GM12878 (cell line): ENCODE data around the gene MAPK1. TPM values are rescaled to one million over a fixed set of nuclear protein-coding genes. Genes with fewer than 3 reads are reported as not detected.
"Not testable (repeated sequence)": the region's sequence is repeated elsewhere in the genome, so short reads cannot be mapped to it uniquely, and the experiment has no call there.

Experiments used
- ATAC-seq: fragments of 200-7000 bp; cut with Tn5 transposase; 3 replicates; pipeline ENCODE4 v1.9.1; 2020; ENCODE audit warnings: mild to moderate bottlenecking, moderate library complexity
- BruUV-seq: library from RNA; stranded (reverse); fragments of 400-500 nt; replicated peaks from 2 replicates; lab custom pipeline; 2021; lab: Mats Ljungman, UMichigan
- CTCF ChIA-PET: fragments of 300-600 bp; sonication (Branson Sonifier 250); formaldehyde crosslinking; extraction: SDS; loops from one replicate; lab custom pipeline; 2021; ENCODE audit warnings: inconsistent platforms; lab: Yijun Ruan, JAX
- POLR2A ChIA-PET: fragments of 350-600 bp; formaldehyde crosslinking; extraction: SDS; loops from one replicate; lab custom pipeline; 2021; ENCODE audit warnings: inconsistent platforms; lab: Charles Lee
- RAD21 ChIA-PET: fragments of 300-600 bp; sonication (Branson Sonifier 250); formaldehyde crosslinking; loops from one replicate; lab custom pipeline; 2023; ENCODE audit warnings: antibody characterized with exemption; ENCODE audit not compliant: unreplicated experiment; lab: Charles Lee
- SMC1A ChIA-PET: fragments of 300-600 bp; sonication (Branson Sonifier 250); formaldehyde crosslinking; loops from one replicate; lab custom pipeline; 2023; ENCODE audit not compliant: unreplicated experiment, uncharacterized antibody; lab: Charles Lee
- DNase-seq: peaks from one replicate; pipeline ENCODE4 v3.0.0-alpha.2; 2011; ENCODE audit warnings: low read depth, low spot score
- FAIRE-seq: peaks from 3 replicates; lab custom pipeline; 2011; peaks lifted over from hg19 to GRCh38; lab: Jason Lieb, UNC
- H2AFZ ChIP-seq: 2 replicates; pipeline ENCODE4 v1.6.0; 2011; ENCODE audit warnings: low read depth, low read length, control low read depth; ENCODE audit not compliant: control insufficient read depth
- H3K27ac ChIP-seq: 2 replicates; pipeline ENCODE4 v1.5.1; 2011; ENCODE audit warnings: control low read depth; ENCODE audit not compliant: control insufficient read depth, insufficient read depth
- H3K27me3 ChIP-seq, 2 experiments: replicated peaks in 1 of 2; 2 replicates each; pipeline versions ENCODE4 v1.6.0 to v1.6.1; 2011; ENCODE audit warnings: low read length in 1 of 2; ENCODE audit not compliant: control insufficient read depth in 2 of 2, insufficient read depth in 2 of 2
- H3K36me3 ChIP-seq, 2 experiments: 2 replicates each; pipeline ENCODE4 v1.5.1; 2011; ENCODE audit warnings: low read length in 1 of 2; ENCODE audit not compliant: control insufficient read depth in 2 of 2, insufficient read depth in 2 of 2
- H3K4me1 ChIP-seq: 2 replicates; pipeline ENCODE4 v1.6.1; 2011; ENCODE audit warnings: mild to moderate bottlenecking, low read length, moderate library complexity, mixed read lengths; ENCODE audit not compliant: control insufficient read depth, insufficient read depth
- H3K4me2 ChIP-seq: 2 replicates; pipeline ENCODE4 v1.6.0; 2011; ENCODE audit warnings: control low read depth; ENCODE audit not compliant: control insufficient read depth, insufficient read depth
- H3K4me3 ChIP-seq: fragments of 200-600 bp; sonication (generic); 2 replicates; pipeline ENCODE4 v1.5.1; 2016
- H3K79me2 ChIP-seq: 2 replicates; pipeline ENCODE4 v1.6.0; 2011; ENCODE audit warnings: low read length; ENCODE audit not compliant: control insufficient read depth, insufficient read depth
- H3K9ac ChIP-seq: 2 replicates; pipeline ENCODE4 v1.8.0; 2011; ENCODE audit warnings: low read length, control low read depth, mixed read lengths; ENCODE audit not compliant: control insufficient read depth, insufficient read depth
- H3K9me3 ChIP-seq: replicated peaks from 3 replicates; pipeline ENCODE4 v1.5.1; 2011; ENCODE audit warnings: mild to moderate bottlenecking, low read length; ENCODE audit not compliant: control insufficient read depth, insufficient read depth
- H4K20me1 ChIP-seq: 2 replicates; pipeline ENCODE4 v1.6.0; 2011; ENCODE audit not compliant: control insufficient read depth, insufficient read depth
- JUND ChIP-seq: IDR thresholded peaks from 2 replicates; pipeline ENCODE4 v1.6.1; 2012; ENCODE audit warnings: low read depth, mild to moderate bottlenecking, low read length, improper control_type of control experiment, moderate library complexity
- PAX5 ChIP-seq: IDR thresholded peaks from 2 replicates; pipeline ENCODE4 v1.6.1; 2011; ENCODE audit warnings: low read depth, low read length, borderline replicate concordance
- POLR2A ChIP-seq: IDR thresholded peaks from 2 replicates; pipeline ENCODE4 v1.6.1; 2011; ENCODE audit warnings: low read depth, mild to moderate bottlenecking, low read length
- POU2F2 ChIP-seq: IDR thresholded peaks from 3 replicates; pipeline ENCODE4 v1.6.1; 2011; ENCODE audit warnings: low read depth, mild to moderate bottlenecking, low read length, borderline replicate concordance
- SKIL ChIP-seq: fragments of 450-650 bp; IDR thresholded peaks from 2 replicates; pipeline ENCODE4 v1.6.1; 2017; ENCODE audit warnings: mild to moderate bottlenecking, low read depth, inconsistent platforms; ENCODE audit not compliant: poor library complexity, severe bottlenecking
- SMAD5 ChIP-seq: IDR thresholded peaks from 2 replicates; pipeline ENCODE4 v1.6.1; 2016; ENCODE audit warnings: antibody characterized with exemption, low read depth
- TARDBP ChIP-seq: IDR thresholded peaks from 2 replicates; pipeline ENCODE4 v1.6.1; 2016; ENCODE audit warnings: borderline replicate concordance
- USF2 ChIP-seq: IDR thresholded peaks from 2 replicates; pipeline ENCODE4 v1.6.1; 2011; ENCODE audit warnings: low read depth, low read length, improper control_type of control experiment, borderline replicate concordance
- WGBS: methylation state at CpG from one replicate; pipeline ENCODE4 v1.1.6; 2016; ENCODE audit warnings: low lambda C conversion rate; ENCODE audit not compliant: insufficient replicate concordance, insufficient coverage; ENCODE audit errors: missing lambda C conversion rate; 5-methylcytosine and 5-hydroxymethylcytosine counted together
- in situ Hi-C: fragments of 300-500 bp; cut with MboI; formaldehyde crosslinking; loops from 9 replicates; pipeline ENCODE4 v1.14.3; 2018; ENCODE audit warnings: mixed read lengths
- intact Hi-C: fragments of 100-400 bp; cut with micrococcal nuclease; formaldehyde crosslinking; loops from one replicate; pipeline ENCODE4 v1.14.2; 2022; ENCODE audit not compliant: unreplicated experiment
- polyA plus RNA-seq, 11 experiments: library from polyadenylated mRNA; depleted of rRNA in 4 of 11; unstranded in 6 of 11; stranded (reverse) in 5 of 11; fragments of >200 nt; fragmentation: Nextera tagmentation in 4 of 11; fragmentation: Illumina TruSeq in 1 of 11; extraction: Ambion mirVana in 4 of 11; extraction: Trizol in 1 of 11; gene quantifications; 1 replicate in 1 of 11; 2 replicates in 10 of 11; pipeline versions ENCODE4 v1.2.1 to v1.2.3, GENCODE V29; 2011 to 2016; ENCODE audit warnings: inconsistent platforms in 2 of 11, missing spikeins in 2 of 11, low read depth in 1 of 11
- total RNA-seq, 4 experiments: library from RNA; depleted of rRNA in 3 of 4; stranded (reverse); fragments of >200 nt in 3 of 4; fragmentation: Illumina TruSeq in 1 of 4; extraction: Trizol in 1 of 4; gene quantifications; 2 replicates each; pipeline versions ENCODE4 v1.2.1 to v1.2.3, GENCODE V29; 2013 to 2021

MAPK1 gene
- total and polyA plus RNA-seq, 10 of the 15 experiments (the other 5 are each of a cell fraction or from before 2014, with no cell fraction given), result 7.0 to 123 (median 58.4) TPM

GRCh38 chr22:21730535-21731308 is 136.7 kb downstream of the MAPK1 start:
- intact Hi-C loops, result loop anchor here (5.0 kb wide), 1 partner anchor 207 kb away; no protein-coding TSS in a partner anchor
- Histone ChIP-seq H2AFZ (no peak overlapping the region), H4K20me1 (no peaks in the 10 kb centered on the region), H3K4me2 (no peak overlapping the region), H3K79me2 (no peaks in the 10 kb centered on the region), H3K4me1 (peaks cover 5% of the 10 kb centered on the region; the same call in 1 of the 2 replicates), H3K9ac (no peak overlapping the region), H3K4me3 (no peak overlapping the region), H3K9me3 (no peaks in the 10 kb centered on the region), H3K27me3 (no peaks in the 10 kb centered on the region), H3K27ac (no peak overlapping the region), H3K36me3 (no peaks in the 10 kb centered on the region)
- in situ Hi-C loops, result no loop called here
- TF ChIP-seq SKIL (no peak), USF2 (no peak), TARDBP (no peak), SMAD5 (no peak), POU2F2 (no peak), POLR2A (no peak), JUND (no peak), PAX5 (no peak)
- WGBS, result 43% methylated on average over 6 of the region's 9 CpGs
- ChIA-PET CTCF (interaction anchor here (0.7 kb wide), 1 partner anchor 73 kb away, joined by 3 read pairs; no protein-coding TSS in a partner anchor), POLR2A (interaction anchor here (0.7 kb wide), 1 partner anchor 149 kb away, joined by 5 read pairs; no protein-coding TSS in a partner anchor), RAD21 (no interaction called here), SMC1A (interaction anchor here (0.7 to 1.4 kb wide), 2 partner anchors 32 to 1525 kb away, joined by 3 to 7 read pairs; no protein-coding TSS in a partner anchor)
- FAIRE-seq (no peak), DNase-seq (no peak), ATAC-seq (no peak)
- no TSS peak for BruUV-seq

- ATAC-seq, H3K27ac ChIP-seq, H3K9me3 ChIP-seq, H4K20me1 ChIP-seq, H3K4me3 ChIP-seq, FAIRE-seq, intact Hi-C loops, BruUV-seq, in situ Hi-C loops, DNase-seq, H3K36me3 ChIP-seq, H3K4me2 ChIP-seq, H2AFZ ChIP-seq, H3K4me1 ChIP-seq, H3K79me2 ChIP-seq, H3K9ac ChIP-seq, H3K27me3 ChIP-seq: not testable (repeated sequence)
- RAD21 ChIA-PET, result interaction anchor here (0.6 kb wide), 1 partner anchor 138 kb away, joined by 3 read pairs; no protein-coding TSS in a partner anchor
- CTCF ChIA-PET, result interaction anchor here (0.6 kb wide), 1 partner anchor 243 kb away, joined by 4 read pairs; no protein-coding TSS in a partner anchor
- 86% methylated on average over 3 of the region's 3 CpGs for WGBS
- SMC1A ChIA-PET, result interaction anchor here (1.1 kb wide), 1 partner anchor 16 kb away, joined by 4 read pairs; no protein-coding TSS in a partner anchor
- POLR2A ChIA-PET, result interaction anchor here (0.6 kb wide), 2 partner anchors 13 to 22 kb away, joined by 3 to 4 read pairs; no protein-coding TSS in a partner anchor
Observed at GRCh38 chr22:21729184-21729583, 138.3 kb downstream of the MAPK1 start.
